OCI-LY7 (cell line): ENCODE measurements around the gene FGF2. TPM values are rescaled to one million over a fixed set of nuclear protein-coding genes. Genes with fewer than 3 reads are reported as not detected.

Experiments used
- BruUV-seq: library from RNA; stranded (reverse); fragments of 400-500 nt; replicated peaks from 2 replicates; lab custom pipeline; 2021; lab: Mats Ljungman, UMichigan
- CTCF ChIA-PET: fragments of 300-600 bp; sonication (Branson Sonifier 250); formaldehyde crosslinking; loops from one replicate; lab custom pipeline; 2022; ENCODE audit warnings: antibody characterized with exemption; ENCODE audit not compliant: unreplicated experiment; lab: Charles Lee
- POLR2A ChIA-PET: fragments of 300-600 bp; sonication (Branson Sonifier 250); formaldehyde crosslinking; loops from one replicate; lab custom pipeline; 2022; ENCODE audit warnings: antibody characterized with exemption; lab: Charles Lee
- DNase-seq: peaks from one replicate; pipeline ENCODE4 v3.0.0-alpha.2; 2015; ENCODE audit warnings: low spot score
- H2AFZ ChIP-seq: fragments of 200-600 bp; sonication (generic), shearing (Covaris generic); 2 replicates; pipeline ENCODE4 v1.6.1; 2014; ENCODE audit warnings: mild to moderate bottlenecking, antibody characterized with exemption, low read length, moderate library complexity
- H3K27ac ChIP-seq: fragments of 200-600 bp; sonication (generic); 2 replicates; pipeline ENCODE4 v1.5.1; 2014; ENCODE audit warnings: mixed run types, low read depth, mild to moderate bottlenecking, moderate library complexity, low read length, inconsistent platforms; ENCODE audit not compliant: poor library complexity, severe bottlenecking
- H3K36me3 ChIP-seq: fragments of 200-600 bp; sonication (generic); 2 replicates; pipeline ENCODE4 v1.6.1; 2014; ENCODE audit warnings: mild to moderate bottlenecking, antibody characterized with exemption, low read length, moderate library complexity, mixed read lengths; ENCODE audit not compliant: insufficient read depth
- H3K4me1 ChIP-seq: fragments of 200-600 bp; sonication (generic); 2 replicates; pipeline ENCODE4 v1.5.1; 2014; ENCODE audit warnings: mild to moderate bottlenecking, low read length; ENCODE audit not compliant: insufficient read depth, poor library complexity, severe bottlenecking
- H3K4me2 ChIP-seq: fragments of 200-600 bp; sonication (generic); 2 replicates; pipeline ENCODE4 v1.6.1; 2014; ENCODE audit warnings: mild to moderate bottlenecking, low read length
- H3K4me3 ChIP-seq: fragments of 200-600 bp; sonication (generic); 2 replicates; pipeline ENCODE4 v1.5.1; 2014; ENCODE audit warnings: mild to moderate bottlenecking, low read depth, low read length; ENCODE audit not compliant: poor library complexity, severe bottlenecking
- H3K79me2 ChIP-seq: fragments of 200-600 bp; sonication (generic); 2 replicates; pipeline ENCODE4 v1.6.1; 2016; ENCODE audit warnings: low read depth, mild to moderate bottlenecking, low read length, moderate library complexity, mixed read lengths; ENCODE audit not compliant: insufficient read depth
- H3K9me2 ChIP-seq: fragments of 200-600 bp; sonication (generic); 2 replicates; pipeline ENCODE4 v1.6.1; 2016; ENCODE audit warnings: mild to moderate bottlenecking, low read length, mixed read lengths; ENCODE audit not compliant: insufficient read depth
- H3K9me3 ChIP-seq: fragments of 200-600 bp; sonication (generic); 2 replicates; pipeline ENCODE4 v1.6.1; 2014; ENCODE audit warnings: mild to moderate bottlenecking, mixed run types, low read length, mixed read lengths
- H4K20me1 ChIP-seq: fragments of 200-600 bp; sonication (generic); 2 replicates; pipeline ENCODE4 v1.6.1; 2014; ENCODE audit warnings: mild to moderate bottlenecking, antibody characterized with exemption, low read length, moderate library complexity, mixed read lengths; ENCODE audit not compliant: insufficient read depth
- CTCF ChIP-seq: fragments of 200-600 bp; sonication (generic); conservative IDR thresholded peaks from 2 replicates; pipeline ENCODE4 v1.5.1; 2014; ENCODE audit warnings: mild to moderate bottlenecking, antibody characterized with exemption, low read length, moderate library complexity, mixed read lengths
- EZH2phosphoT487 ChIP-seq: fragments of 200-600 bp; sonication (generic); IDR thresholded peaks from 2 replicates; pipeline ENCODE4 v1.6.1; 2018; ENCODE audit warnings: low read depth, borderline replicate concordance, mild to moderate bottlenecking, mixed run types, antibody characterized with exemption, low read length, moderate library complexity, mixed read lengths
- intact Hi-C: fragments of 100-400 bp; cut with micrococcal nuclease; formaldehyde crosslinking; loops from one replicate; pipeline ENCODE4 v1.10.0; 2022; ENCODE audit not compliant: unreplicated experiment
- total RNA-seq, 2 experiments: library from RNA; depleted of rRNA in 1 of 2; stranded (reverse); fragments of >200 nt in 1 of 2; shearing (Covaris generic) in 1 of 2; gene quantifications; 2 replicates each; pipeline ENCODE4 v1.2.3, GENCODE V29; 2014 to 2022

Gene FGF2
- total RNA-seq, 2 experiments from 2014 or later: 0.53 TPM; not detected in 1

- intact Hi-C loops: no loop called here
- no peak for DNase-seq
- TF ChIP-seq EZH2phosphoT487 (no peak), CTCF (no peak)
- CTCF ChIA-PET: no interaction called here
- Histone ChIP-seq H2AFZ (no peak overlapping the region), H4K20me1 (no peaks in the 10 kb centered on the region), H3K79me2 (no peaks in the 10 kb centered on the region), H3K4me3 (no peak overlapping the region), H3K4me2 (no peak overlapping the region), H3K9me2 (no peaks in the 10 kb centered on the region), H3K36me3 (peaks cover 13% of the 10 kb centered on the region), H3K9me3 (no peaks in the 10 kb centered on the region), H3K4me1 (no peaks in the 10 kb centered on the region), H3K27ac (no peak overlapping the region)
- BruUV-seq: no TSS peak
- POLR2A ChIA-PET: interaction anchor here (0.6 kb wide), 1 partner anchor 92 kb away, joined by 4 read pairs; no protein-coding TSS in a partner anchor
Measured at GRCh38 chr4:122898370-122899150, 71.9 kb downstream of the FGF2 start.

GRCh38 chr4:122899682-122900081 lies 73.1 kb downstream of the FGF2 start:
- no peak for DNase-seq
- Histone ChIP-seq H3K4me3 (no peak overlapping the region), H3K9me3 (no peaks in the 10 kb centered on the region), H3K9me2 (no peaks in the 10 kb centered on the region), H3K4me2 (no peak overlapping the region), H3K27ac (no peak overlapping the region), H2AFZ (no peak overlapping the region), H3K79me2 (no peaks in the 10 kb centered on the region), H3K36me3 (peaks cover 13% of the 10 kb centered on the region), H3K4me1 (no peaks in the 10 kb centered on the region), H4K20me1 (no peaks in the 10 kb centered on the region)
- no TSS peak for BruUV-seq
- POLR2A ChIA-PET: interaction anchor here (0.7 kb wide), 1 partner anchor 1348 kb away, joined by 3 read pairs; no protein-coding TSS in a partner anchor
- intact Hi-C loops: no loop called here
- no peak for TF ChIP-seq CTCF
- CTCF ChIA-PET: interaction anchor here (0.7 kb wide), 1 partner anchor 15 kb away, joined by 3 read pairs; no protein-coding TSS in a partner anchor

- BruUV-seq: no TSS peak
- ChIA-PET CTCF (no interaction called here), POLR2A (interaction anchor here (0.7 to 1.2 kb wide), 2 partner anchors 14 to 1347 kb away, joined by 3 read pairs; no protein-coding TSS in a partner anchor)
- Histone ChIP-seq H3K9me2 (no peaks in the 10 kb centered on the region), H3K4me2 (no peak overlapping the region), H3K79me2 (no peaks in the 10 kb centered on the region), H3K36me3 (peaks cover 18% of the 10 kb centered on the region), H4K20me1 (no peaks in the 10 kb centered on the region), H3K27ac (no peak overlapping the region), H3K4me1 (no peaks in the 10 kb centered on the region), H2AFZ (no peak overlapping the region), H3K4me3 (no peak overlapping the region), H3K9me3 (no peaks in the 10 kb centered on the region)
- TF ChIP-seq EZH2phosphoT487 (no peak), CTCF (no peak)
- no peak for DNase-seq
- intact Hi-C loops: no loop called here
Measured at GRCh38 chr4:122900314-122900713, 73.7 kb downstream of the FGF2 start.
